ENCODE measurements around the gene IL17RA.

The IL17RA gene

GRCh38 chr22:17084554-17085276 lies at the start of gene IL17RA:
Gene IL17RA, plus strand, starts transcription at chr22:17085000. Its CDS starts 92 bp downstream, at chr22:17085092.
- peak in 12 of 14 donors; percentile 19 to 77 (median 58) for DNase-seq

GRCh38 chr22:17035246-17035645 lies 49.6 kb upstream of the IL17RA start:
- peak in 4 of 14 donors; percentile 16 to 52 (median 18) for DNase-seq

- peak in 6 of 14 donors; percentile 24 to 67 (median 44) for DNase-seq
Measured at GRCh38 chr22:17035976-17036841, 48.6 kb upstream of the IL17RA start.

- peak in 6 of 14 donors; percentile 9 to 51 (median 32) for DNase-seq
Measured at GRCh38 chr22:17036842-17037711, 47.7 kb upstream of the IL17RA start.

GRCh38 chr22:17043521-17043920 lies 41.3 kb upstream of the IL17RA start:
- DNase-seq, result no peak

GRCh38 chr22:17046566-17047348 lies 38.0 kb upstream of the IL17RA start:
- DNase-seq, result no peak

- no peak for DNase-seq
Measured at GRCh38 chr22:17047656-17048055, 37.1 kb upstream of the IL17RA start.

- no peak for DNase-seq
Measured at GRCh38 chr22:17056058-17056457, 28.7 kb upstream of the IL17RA start.

- no peak for DNase-seq
Measured at GRCh38 chr22:17056807-17057206, 28.0 kb upstream of the IL17RA start.

- peak in 11 of 14 donors; percentile 23 to 73 (median 46) for DNase-seq
Measured at GRCh38 chr22:17057959-17058814, 26.6 kb upstream of the IL17RA start.

- no peak for DNase-seq
Measured at GRCh38 chr22:17060126-17060525, 24.7 kb upstream of the IL17RA start.

- no peak for DNase-seq
Measured at GRCh38 chr22:17063411-17064106, 21.2 kb upstream of the IL17RA start.

- DNase-seq, result no peak
Measured at GRCh38 chr22:17064498-17065100, 20.2 kb upstream of the IL17RA start.

GRCh38 chr22:17065433-17065832 lies 19.4 kb upstream of the IL17RA start:
- DNase-seq, result no peak

- no peak for DNase-seq
Measured at GRCh38 chr22:17072877-17073276, 11.9 kb upstream of the IL17RA start.

GRCh38 chr22:17074648-17075002 lies 10.2 kb upstream of the IL17RA start:
- no peak for DNase-seq

- no peak for DNase-seq
Measured at GRCh38 chr22:17077255-17077654, 7.5 kb upstream of the IL17RA start.

- DNase-seq, result no peak
Measured at GRCh38 chr22:17079572-17079971, 5.2 kb upstream of the IL17RA start.

- no peak for DNase-seq
Measured at GRCh38 chr22:17083255-17083654, 1.5 kb upstream of the IL17RA start.

Measured in C1 segment of cervical spinal cord (tissue), 14 donors.